Muscle layer of duodenum (tissue), 2 donors: ENCODE measurements around the gene ZFY.

ENCODE experiments used
- H3K27ac ChIP-seq: one replicate; pipeline ENCODE4 v1.7.0; 2013; ENCODE audit warnings: mild to moderate bottlenecking, low read length
- H3K27me3 ChIP-seq: one replicate; pipeline ENCODE4 v1.7.0; 2013; ENCODE audit warnings: low read depth, mild to moderate bottlenecking, control low read depth, low read length
- H3K36me3 ChIP-seq, 2 donors: one replicate each; pipeline ENCODE4 v1.7.0; 2013; ENCODE audit warnings: low read length in 2 of 2, control low read depth in 1 of 2, mild to moderate bottlenecking in 1 of 2; ENCODE audit not compliant: insufficient read depth in 2 of 2, control insufficient read depth in 1 of 2
- H3K4me1 ChIP-seq, 2 donors: one replicate each; pipeline ENCODE4 v1.7.0; 2013; ENCODE audit warnings: low read length in 2 of 2, mild to moderate bottlenecking in 2 of 2, control low read depth in 1 of 2, moderate library complexity in 1 of 2; ENCODE audit not compliant: insufficient read depth in 2 of 2, control insufficient read depth in 1 of 2
- H3K4me3 ChIP-seq, 2 donors: one replicate each; pipeline ENCODE4 v1.7.0; 2013; ENCODE audit warnings: low read length in 2 of 2, low read depth in 1 of 2, mild to moderate bottlenecking in 1 of 2
- H3K9me3 ChIP-seq, 2 donors: one replicate each; pipeline ENCODE4 v1.7.0; 2013; ENCODE audit warnings: low read length in 2 of 2, control low read depth in 1 of 2, mild to moderate bottlenecking in 1 of 2; ENCODE audit not compliant: control insufficient read depth in 1 of 2
- donor health status: healthy.

ZFY gene

DNA sequence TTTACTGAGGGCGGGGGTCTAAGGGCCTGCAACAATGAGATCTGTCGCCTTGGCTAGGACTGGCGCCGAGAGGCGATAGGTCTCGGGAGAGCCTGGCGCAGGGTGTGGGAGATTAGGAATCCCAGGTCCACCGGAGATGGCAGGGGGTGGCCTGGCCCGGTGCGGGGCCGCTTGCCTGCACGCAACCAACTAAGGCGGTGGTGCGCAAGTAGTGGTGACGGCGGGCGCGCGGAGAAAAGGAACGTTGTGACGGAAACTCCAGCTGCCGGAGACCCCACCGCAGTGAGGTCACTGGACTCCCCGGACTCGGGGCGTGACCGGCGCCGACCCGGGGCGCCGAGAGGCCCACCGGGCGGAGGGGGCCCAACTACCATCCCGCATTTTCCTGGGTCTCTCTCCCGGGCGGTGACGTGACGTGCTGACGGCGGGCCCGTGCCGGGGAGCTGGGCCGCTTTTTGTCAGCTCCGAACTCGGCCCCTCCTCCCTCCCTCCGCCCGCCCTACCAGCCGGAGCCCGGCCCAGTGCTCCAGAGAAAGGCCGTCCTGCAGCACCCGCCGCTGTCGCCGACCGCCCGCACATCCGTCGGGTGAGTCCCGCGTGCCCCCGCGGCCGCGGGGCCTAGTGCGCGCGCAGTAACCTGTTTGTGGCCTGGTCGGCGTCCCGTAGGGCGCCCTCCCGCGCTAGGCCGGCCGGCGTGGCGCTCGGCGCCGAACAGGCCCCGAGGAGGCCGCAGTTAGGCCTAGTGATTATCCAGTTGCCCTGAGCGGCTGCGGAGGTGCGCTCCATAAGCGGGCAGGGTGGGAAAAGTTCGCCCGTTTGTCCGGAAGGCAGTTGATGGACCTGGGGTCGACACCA lies at the start of gene ZFY:
Gene ZFY, plus strand, starts transcription at position 521 of the 855 bp plus-strand sequence. CDS start 18,556 bp downstream, outside the sequence.
- peak within 1 kb of the TSS; percentile 63 to 69 for H3K4me3 ChIP-seq
- H3K27ac ChIP-seq, result peak within 1 kb of the TSS; percentile 94
- no peaks in the 10 kb centered on the region for H3K27me3 ChIP-seq
- H3K9me3 ChIP-seq, result no peaks in the 10 kb centered on the region
- peaks cover 0 to 9% of the 10 kb centered on the region in 2 donors for H3K4me1 ChIP-seq
- H3K36me3 ChIP-seq, result no peaks in the 10 kb centered on the region

DNA sequence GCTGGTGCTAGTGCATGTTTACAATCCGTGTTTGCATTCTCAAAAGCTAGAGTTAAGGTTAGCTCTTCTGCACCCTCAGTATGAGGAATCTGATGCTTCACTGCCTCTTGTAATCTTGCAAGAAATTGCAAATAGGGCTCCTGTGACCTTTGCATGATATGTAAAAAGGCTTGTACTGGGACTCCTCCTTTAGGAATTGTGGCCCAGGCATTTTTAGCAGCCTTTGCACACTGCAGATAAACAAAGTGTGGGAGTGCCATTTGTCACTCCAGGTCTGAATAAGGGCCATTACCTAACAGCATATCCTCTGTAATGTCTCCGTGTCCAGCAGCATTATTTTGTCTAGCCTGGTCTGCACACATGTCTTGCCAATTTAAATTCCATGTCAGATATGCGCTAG lies 49.3 kb upstream of the ZFY start:
- H3K9me3 ChIP-seq, result no peaks in the 10 kb centered on the region
- H3K4me3 ChIP-seq, result no peak overlapping the region
- no peak overlapping the region for H3K27ac ChIP-seq
- H3K27me3 ChIP-seq, result no peaks in the 10 kb centered on the region
- no peaks in the 10 kb centered on the region for H3K4me1 ChIP-seq
- no peaks in the 10 kb centered on the region for H3K36me3 ChIP-seq

DNA sequence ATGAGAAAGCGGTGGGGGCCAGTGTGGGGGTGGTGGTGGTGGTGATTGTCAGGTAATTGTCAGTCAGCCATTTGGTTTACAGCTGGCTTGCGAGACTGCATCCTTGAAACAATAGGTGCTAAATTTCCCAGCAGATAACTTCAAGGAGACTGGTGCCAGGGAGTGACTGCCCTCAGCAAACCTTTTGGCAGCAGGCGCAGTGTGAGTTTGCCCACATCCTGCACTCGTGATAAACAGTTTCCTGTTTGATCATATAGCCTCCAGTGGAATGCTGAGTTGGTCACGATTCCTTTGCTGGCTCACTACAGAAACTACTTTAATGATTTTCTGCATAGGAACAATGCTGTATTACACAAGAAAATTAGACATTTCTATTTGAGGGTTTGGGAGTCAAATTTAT lies 47.8 kb upstream of the ZFY start:
- no peaks in the 10 kb centered on the region for H3K9me3 ChIP-seq
- no peaks in the 10 kb centered on the region for H3K36me3 ChIP-seq
- no peaks in the 10 kb centered on the region for H3K27me3 ChIP-seq
- H3K4me1 ChIP-seq, result no peaks in the 10 kb centered on the region
- no peak overlapping the region for H3K4me3 ChIP-seq
- no peak overlapping the region for H3K27ac ChIP-seq

DNA sequence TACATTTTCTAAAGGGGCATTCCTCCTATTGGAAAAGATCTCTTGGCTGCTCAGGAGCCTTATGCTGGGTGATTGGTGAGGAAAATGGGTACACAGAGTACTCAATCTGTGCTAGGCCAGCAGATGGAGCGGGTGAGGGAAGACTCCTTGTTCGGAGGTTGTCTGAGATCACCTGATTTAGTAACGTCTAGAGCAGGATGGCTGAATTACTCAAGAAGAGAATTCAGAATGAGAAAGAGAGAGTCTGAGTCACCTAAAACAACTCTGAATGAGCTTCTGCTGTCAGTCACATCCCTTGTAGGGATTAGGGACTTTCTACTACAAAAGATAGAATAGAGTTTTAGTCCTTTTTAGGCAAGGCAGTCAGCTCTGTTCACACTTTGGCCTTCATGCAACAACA lies 47.2 kb upstream of the ZFY start:
- Histone ChIP-seq H3K27me3 (no peaks in the 10 kb centered on the region), H3K36me3 (no peaks in the 10 kb centered on the region), H3K4me3 (no peak overlapping the region), H3K9me3 (no peaks in the 10 kb centered on the region), H3K27ac (no peak overlapping the region), H3K4me1 (no peaks in the 10 kb centered on the region)

GRCh38 chrY:2893471-2893870 lies 41.7 kb upstream of the ZFY start:
- no peaks in the 10 kb centered on the region for H3K36me3 ChIP-seq
- no peaks in the 10 kb centered on the region for H3K27me3 ChIP-seq
- no peak overlapping the region for H3K4me3 ChIP-seq
- H3K27ac ChIP-seq, result no peak overlapping the region
- no peaks in the 10 kb centered on the region for H3K4me1 ChIP-seq
- H3K9me3 ChIP-seq, result no peaks in the 10 kb centered on the region

GRCh38 chrY:2896050-2896449 lies 39.1 kb upstream of the ZFY start:
- H3K36me3 ChIP-seq, result no peaks in the 10 kb centered on the region
- no peaks in the 10 kb centered on the region for H3K27me3 ChIP-seq
- H3K27ac ChIP-seq, result no peak overlapping the region
- no peaks in the 10 kb centered on the region for H3K9me3 ChIP-seq
- no peak overlapping the region for H3K4me3 ChIP-seq
- no peaks in the 10 kb centered on the region for H3K4me1 ChIP-seq

GRCh38 chrY:2907356-2907755 lies 27.8 kb upstream of the ZFY start:
- Histone ChIP-seq H3K4me3 (no peak overlapping the region), H3K27me3 (no peaks in the 10 kb centered on the region), H3K9me3 (no peaks in the 10 kb centered on the region), H3K36me3 (no peaks in the 10 kb centered on the region), H3K4me1 (no peaks in the 10 kb centered on the region), H3K27ac (no peak overlapping the region)

- Histone ChIP-seq H3K27ac (no peak overlapping the region), H3K27me3 (no peaks in the 10 kb centered on the region), H3K4me1 (no peaks in the 10 kb centered on the region), H3K4me3 (no peak overlapping the region), H3K36me3 (no peaks in the 10 kb centered on the region), H3K9me3 (no peaks in the 10 kb centered on the region)
Observed at GRCh38 chrY:2913066-2913815, 21.9 kb upstream of the ZFY start.

DNA sequence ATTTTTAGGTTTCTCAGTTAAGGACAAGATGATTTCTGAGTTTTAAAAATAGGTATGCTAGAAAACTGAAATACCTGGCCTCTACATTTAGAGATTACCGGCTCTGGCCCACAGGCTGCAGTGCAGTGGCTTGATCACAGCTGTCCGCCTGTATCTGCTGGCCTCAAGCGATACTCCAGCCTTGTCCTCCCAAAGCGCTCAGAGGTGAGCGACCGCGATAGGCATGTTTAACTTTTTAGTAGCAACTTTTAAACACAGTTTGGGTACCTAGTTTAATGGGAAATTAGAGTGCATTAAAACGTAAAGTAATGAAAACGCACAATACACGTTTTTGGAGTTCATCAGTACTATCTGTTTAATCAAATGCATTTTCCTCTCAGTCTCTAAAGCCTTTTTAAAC lies 1.1 kb upstream of the ZFY start:
- Histone ChIP-seq H3K27ac (peak overlapping the region; percentile 94), H3K4me1 (peaks cover 0 to 8% of the 10 kb centered on the region in 2 donors), H3K9me3 (no peaks in the 10 kb centered on the region), H3K27me3 (no peaks in the 10 kb centered on the region), H3K36me3 (no peaks in the 10 kb centered on the region), H3K4me3 (peak overlapping the region; percentile 63 to 69)

GRCh38 chrY:2935716-2936435 lies 695 bp downstream of the ZFY start:
- peak overlapping the region; percentile 94 for H3K27ac ChIP-seq
- H3K4me3 ChIP-seq, result peak overlapping the region; percentile 63 to 65
- H3K27me3 ChIP-seq, result no peaks in the 10 kb centered on the region
- H3K9me3 ChIP-seq, result no peaks in the 10 kb centered on the region
- peaks cover 0 to 9% of the 10 kb centered on the region in 2 donors for H3K4me1 ChIP-seq
- H3K36me3 ChIP-seq, result no peaks in the 10 kb centered on the region

- no peaks in the 10 kb centered on the region for H3K36me3 ChIP-seq
- peak overlapping the region; percentile 63 to 65 for H3K4me3 ChIP-seq
- H3K4me1 ChIP-seq, result peaks cover 0 to 9% of the 10 kb centered on the region in 2 donors
- peak overlapping the region; percentile 94 for H3K27ac ChIP-seq
- H3K27me3 ChIP-seq, result no peaks in the 10 kb centered on the region
- H3K9me3 ChIP-seq, result no peaks in the 10 kb centered on the region
Observed at GRCh38 chrY:2936436-2936750, 1.2 kb downstream of the ZFY start.
